Measurements from ENCODE around the gene NDFIP1. TPM values are rescaled to one million over a fixed set of nuclear protein-coding genes. Genes with fewer than 3 reads are reported as not detected.

NDFIP1 gene
- total and polyA plus RNA-seq, 7 experiments from 2014 or later = 53.0 to 136 (median 99.3) TPM

GRCh38 chr5:142095651-142096330 is 12.8 kb upstream of the NDFIP1 start:
- ChIA-PET CTCF (interaction anchor here (0.5 to 3.9 kb wide), 10 partner anchors 9 to 104 kb away, joined by 3 to 20 read pairs (median 4); partner anchors contain the start of genes GNPDA1 and NDFIP1), POLR2A (interaction anchor here (0.7 to 9.3 kb wide), 17 partner anchors 9 to 127 kb away, joined by 3 to 127 read pairs (median 5); partner anchors contain the start of genes GNPDA1, NDFIP1 and RNF14)
- no peaks in the 10 kb centered on the region for H3K27me3 Mint-ChIP-seq
- Histone ChIP-seq H3K27me3 (ENCODE audit: control insufficient read depth in 2 of 2, insufficient read depth in 2 of 2, low read length in 2 of 2) (no peaks in the 10 kb centered on the region), H3K4me1 (ENCODE audit: control insufficient read depth in 2 of 2, insufficient read depth in 2 of 2, low read length in 2 of 2) (peaks cover 22 to 66% of the 10 kb centered on the region in 2 donors), H3K27ac (ENCODE audit: low read depth, low read length) (peak overlapping the region; percentile 88), H3K9me3 (ENCODE audit: control insufficient read depth in 2 of 3, low read length in 3 of 3) (no peaks in the 10 kb centered on the region), H3K4me3 (ENCODE audit: low read length) (peak overlapping the region; percentile 3), H3K36me3 (ENCODE audit: control insufficient read depth in 2 of 3, insufficient read depth in 3 of 3, low read length in 3 of 3) (no peaks in the 10 kb centered on the region)
- H3K4me1 Mint-ChIP-seq = peaks cover 25 to 97% (median 80%) of the 10 kb centered on the region in 7 donors
- peak; percentile 33 to 96 (median 92) for DNase-seq
- ATAC-seq = peak; percentile 97
- H3K4me3 Mint-ChIP-seq = peak overlapping the region; percentile 49 to 85 (median 70)
- H3K36me3 Mint-ChIP-seq = peaks cover 0 to 3% (median 0%) of the 10 kb centered on the region in 5 donors
- intact Hi-C loops (cut with micrococcal nuclease) = loop anchor here (1.0 to 2.0 kb wide), 5 partner anchors 9 to 80 kb away; partner anchors contain the start of gene NDFIP1 (in 2 of the 2)
- H3K9me3 Mint-ChIP-seq = peaks cover 0 to under 1% (median 0%) of the 10 kb centered on the region in 11 donors
- peak overlapping the region; percentile 79 to 100 (median 96) for H3K27ac Mint-ChIP-seq

DNA sequence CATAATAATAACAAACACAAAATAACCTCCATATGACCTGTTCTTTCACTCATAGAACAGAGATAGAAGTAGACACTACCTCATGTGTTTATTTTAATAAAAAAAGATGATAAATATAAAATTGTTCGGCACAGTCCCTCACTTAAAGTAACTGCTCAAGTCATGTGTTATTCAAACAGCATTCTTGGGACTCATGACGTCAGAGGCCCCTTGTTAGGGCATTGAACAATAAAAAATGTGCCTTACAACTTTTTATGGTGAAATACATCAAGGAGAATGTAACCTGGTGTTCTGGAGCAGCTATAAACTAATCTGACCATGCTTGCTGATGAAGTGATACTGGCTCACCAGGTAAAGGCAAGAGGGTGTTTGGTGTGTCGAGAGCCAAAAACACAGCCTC is 12.2 kb upstream of the NDFIP1 start:
- H3K4me1 Mint-ChIP-seq = peaks cover 26 to 97% (median 80%) of the 10 kb centered on the region in 7 donors
- Histone ChIP-seq H3K9me3 (ENCODE audit: control insufficient read depth in 2 of 3, low read length in 3 of 3) (no peaks in the 10 kb centered on the region), H3K27ac (ENCODE audit: low read depth, low read length) (peak overlapping the region; percentile 88), H3K4me1 (ENCODE audit: control insufficient read depth in 2 of 2, insufficient read depth in 2 of 2, low read length in 2 of 2) (peaks cover 22 to 64% of the 10 kb centered on the region in 2 donors), H3K27me3 (ENCODE audit: control insufficient read depth in 2 of 2, insufficient read depth in 2 of 2, low read length in 2 of 2) (no peaks in the 10 kb centered on the region), H3K36me3 (ENCODE audit: control insufficient read depth in 2 of 3, insufficient read depth in 3 of 3, low read length in 3 of 3) (no peaks in the 10 kb centered on the region), H3K4me3 (ENCODE audit: low read length) (no peak overlapping the region)
- H3K9me3 Mint-ChIP-seq = peaks cover 0 to 7% (median 0%) of the 10 kb centered on the region in 11 donors
- peak in 7 of 9 donors; percentile 39 to 78 (median 65) for DNase-seq
- ATAC-seq = peak; percentile 10
- peak overlapping the region in 3 of 10 donors; percentile 32 to 43 (median 36) for H3K4me3 Mint-ChIP-seq
- ChIA-PET CTCF (interaction anchor here (0.5 to 3.9 kb wide), 9 partner anchors 10 to 105 kb away, joined by 3 to 20 read pairs (median 4); partner anchors contain the start of genes GNPDA1 and NDFIP1), POLR2A (interaction anchor here (0.9 to 9.3 kb wide), 15 partner anchors 9 to 127 kb away, joined by 3 to 127 read pairs (median 5); partner anchors contain the start of genes GNPDA1, NDFIP1 and RNF14)
- H3K27me3 Mint-ChIP-seq = no peaks in the 10 kb centered on the region
- intact Hi-C loops (cut with micrococcal nuclease) = no loop called here
- peaks cover 0 to 4% (median 3%) of the 10 kb centered on the region in 5 donors for H3K36me3 Mint-ChIP-seq
- peak overlapping the region in 8 of 9 donors; percentile 89 to 100 (median 96) for H3K27ac Mint-ChIP-seq

DNA sequence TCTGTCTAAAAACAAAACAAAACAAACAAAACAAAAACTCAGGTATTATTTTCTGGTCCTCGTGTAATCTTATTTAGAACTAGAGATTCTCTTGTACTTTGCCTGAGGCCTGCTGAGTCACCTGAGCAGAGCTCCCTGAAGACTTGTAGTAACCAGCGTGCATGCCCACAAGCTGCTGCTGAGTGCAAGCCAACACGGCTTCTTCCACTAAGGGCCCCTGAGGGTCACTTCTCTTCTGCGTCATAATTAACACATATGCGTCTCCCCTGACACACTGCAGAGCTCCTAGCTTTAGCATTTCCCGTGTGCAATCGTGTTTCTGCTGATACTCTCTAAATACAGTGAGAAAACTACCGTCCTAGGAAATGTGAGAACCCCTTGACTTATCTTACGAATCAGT is 10.9 kb upstream of the NDFIP1 start:
- Mint-ChIP-seq H3K27ac (peak overlapping the region; percentile 44 to 100 (median 96)), H3K36me3 (peaks cover 0 to 4% (median 3%) of the 10 kb centered on the region in 5 donors), H3K27me3 (no peaks in the 10 kb centered on the region), H3K4me3 (peak overlapping the region in 8 of 10 donors; percentile 14 to 70 (median 28)), H3K4me1 (peaks cover 29 to 88% (median 75%) of the 10 kb centered on the region in 7 donors), H3K9me3 (peaks cover 0 to 7% (median 0%) of the 10 kb centered on the region in 11 donors)
- peak; percentile 14 for ATAC-seq
- no peaks in the 10 kb centered on the region for H3K9me3 ChIP-seq (ENCODE audit: control insufficient read depth in 2 of 3, low read length in 3 of 3)
- H3K27me3 ChIP-seq (ENCODE audit: control insufficient read depth in 2 of 2, insufficient read depth in 2 of 2, low read length in 2 of 2) = no peaks in the 10 kb centered on the region
- POLR2A ChIA-PET = interaction anchor here (0.6 to 9.3 kb wide), 5 partner anchors 12 to 414 kb away, joined by 3 to 127 read pairs (median 3); partner anchors contain the start of gene NDFIP1
- no peak overlapping the region for H3K4me3 ChIP-seq (ENCODE audit: low read length)
- CTCF ChIA-PET = interaction anchor here (0.6 to 1.2 kb wide), 3 partner anchors 10 to 95 kb away, joined by 4 to 5 read pairs (median 4); no protein-coding TSS in a partner anchor
- H3K36me3 ChIP-seq (ENCODE audit: control insufficient read depth in 2 of 3, insufficient read depth in 3 of 3, low read length in 3 of 3) = no peaks in the 10 kb centered on the region
- peak overlapping the region; percentile 88 for H3K27ac ChIP-seq (ENCODE audit: low read depth, low read length)
- H3K4me1 ChIP-seq (ENCODE audit: control insufficient read depth in 2 of 2, insufficient read depth in 2 of 2, low read length in 2 of 2) = peaks cover 22 to 55% of the 10 kb centered on the region in 2 donors
- DNase-seq = peak in 7 of 9 donors; percentile 43 to 66 (median 57)
- intact Hi-C loops (cut with micrococcal nuclease) = no loop called here

DNA sequence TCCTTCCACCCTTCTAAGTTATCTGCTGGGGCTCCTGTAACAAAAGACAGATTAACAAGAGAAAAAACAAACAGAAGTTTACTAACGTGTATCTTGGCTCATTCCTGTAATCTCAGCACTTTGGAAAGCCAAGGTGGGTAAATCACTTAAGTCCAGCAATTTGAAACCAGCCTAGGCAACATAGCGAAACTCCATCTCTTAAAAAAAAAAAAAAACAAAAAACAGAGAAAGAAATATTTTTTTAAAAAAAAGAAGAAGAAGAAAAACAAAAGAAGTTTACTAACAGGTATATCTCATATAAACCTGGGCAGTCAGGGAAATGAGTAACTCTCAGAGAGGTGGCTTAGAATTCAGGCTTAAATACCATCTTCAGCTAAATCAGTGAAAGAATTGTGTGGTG is 10.3 kb upstream of the NDFIP1 start:
- H3K36me3 Mint-ChIP-seq = peaks cover 0 to 5% (median 4%) of the 10 kb centered on the region in 5 donors
- Histone ChIP-seq H3K27ac (ENCODE audit: low read depth, low read length) (peak overlapping the region; percentile 88), H3K36me3 (ENCODE audit: control insufficient read depth in 2 of 3, insufficient read depth in 3 of 3, low read length in 3 of 3) (no peaks in the 10 kb centered on the region), H3K4me3 (ENCODE audit: low read length) (no peak overlapping the region), H3K4me1 (ENCODE audit: control insufficient read depth in 2 of 2, insufficient read depth in 2 of 2, low read length in 2 of 2) (peaks cover 22 to 52% of the 10 kb centered on the region in 2 donors), H3K9me3 (ENCODE audit: control insufficient read depth in 2 of 3, low read length in 3 of 3) (no peaks in the 10 kb centered on the region), H3K27me3 (ENCODE audit: control insufficient read depth in 2 of 2, insufficient read depth in 2 of 2, low read length in 2 of 2) (no peaks in the 10 kb centered on the region)
- DNase-seq = peak in 1 of 9 donors; percentile 38
- no peaks in the 10 kb centered on the region for H3K27me3 Mint-ChIP-seq
- peaks cover 0 to 7% (median 0%) of the 10 kb centered on the region in 11 donors for H3K9me3 Mint-ChIP-seq
- H3K4me3 Mint-ChIP-seq = peak overlapping the region in 8 of 10 donors; percentile 14 to 70 (median 28)
- ATAC-seq = no peak
- intact Hi-C loops (cut with micrococcal nuclease) = no loop called here
- CTCF ChIA-PET = interaction anchor here (0.6 to 1.2 kb wide), 4 partner anchors 9 to 95 kb away, joined by 3 to 5 read pairs (median 4); no protein-coding TSS in a partner anchor
- H3K27ac Mint-ChIP-seq = peak overlapping the region; percentile 44 to 100 (median 96)
- POLR2A ChIA-PET = interaction anchor here (0.9 to 9.3 kb wide), 4 partner anchors 11 to 415 kb away, joined by 3 to 127 read pairs (median 4); partner anchors contain the start of gene NDFIP1
- peaks cover 32 to 90% (median 80%) of the 10 kb centered on the region in 7 donors for H3K4me1 Mint-ChIP-seq

GRCh38 chr5:142098931-142099330 is 9.6 kb upstream of the NDFIP1 start:
- Mint-ChIP-seq H3K27ac (peak overlapping the region in 8 of 9 donors; percentile 84 to 100 (median 96)), H3K4me3 (peak overlapping the region in 3 of 10 donors; percentile 4 to 65 (median 30)), H3K27me3 (no peaks in the 10 kb centered on the region), H3K36me3 (peaks cover 0 to 5% (median 4%) of the 10 kb centered on the region in 5 donors), H3K4me1 (peaks cover 30 to 89% (median 75%) of the 10 kb centered on the region in 7 donors), H3K9me3 (peaks cover 0 to 7% (median 0%) of the 10 kb centered on the region in 11 donors)
- no peaks in the 10 kb centered on the region for H3K36me3 ChIP-seq (ENCODE audit: control insufficient read depth in 2 of 3, insufficient read depth in 3 of 3, low read length in 3 of 3)
- POLR2A ChIA-PET = interaction anchor here (9.3 kb wide), 1 partner anchor 11 kb away, joined by 127 read pairs; the partner anchor contains the start of gene NDFIP1
- H3K27me3 ChIP-seq (ENCODE audit: control insufficient read depth in 2 of 2, insufficient read depth in 2 of 2, low read length in 2 of 2) = no peaks in the 10 kb centered on the region
- no peak for ATAC-seq
- H3K9me3 ChIP-seq (ENCODE audit: control insufficient read depth in 2 of 3, low read length in 3 of 3) = no peaks in the 10 kb centered on the region
- CTCF ChIA-PET = interaction anchor here (1.0 kb wide), 1 partner anchor 8 kb away, joined by 3 read pairs; no protein-coding TSS in a partner anchor
- no peak for DNase-seq
- peaks cover 21 to 50% of the 10 kb centered on the region in 2 donors for H3K4me1 ChIP-seq (ENCODE audit: control insufficient read depth in 2 of 2, insufficient read depth in 2 of 2, low read length in 2 of 2)
- H3K4me3 ChIP-seq (ENCODE audit: low read length) = no peak overlapping the region
- intact Hi-C loops (cut with micrococcal nuclease) = no loop called here
- H3K27ac ChIP-seq (ENCODE audit: low read depth, low read length) = peak overlapping the region; percentile 88

DNA sequence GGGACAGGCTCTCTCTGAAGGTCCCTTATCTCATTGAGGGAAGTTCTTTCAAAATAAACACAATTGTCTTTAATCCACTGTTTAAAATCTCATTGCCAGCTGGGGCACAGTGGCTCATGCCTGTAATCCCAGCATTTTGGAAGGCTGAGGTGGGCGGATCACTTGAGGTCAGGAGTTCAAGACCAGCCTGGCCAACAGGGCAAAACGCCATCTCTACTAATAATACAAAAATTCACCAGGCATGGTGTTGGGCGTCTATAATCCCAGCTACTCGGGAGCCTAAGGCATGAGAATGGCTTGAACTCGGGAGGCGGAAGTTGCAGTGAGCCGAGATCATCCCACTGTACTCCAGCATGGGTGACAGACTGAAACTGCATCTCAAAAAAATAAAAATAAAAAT is 8.3 kb upstream of the NDFIP1 start:
- no peaks in the 10 kb centered on the region for H3K27me3 ChIP-seq (ENCODE audit: control insufficient read depth in 2 of 2, insufficient read depth in 2 of 2, low read length in 2 of 2)
- no peak overlapping the region for H3K4me3 ChIP-seq (ENCODE audit: low read length)
- ATAC-seq = no peak
- no peaks in the 10 kb centered on the region for H3K36me3 ChIP-seq (ENCODE audit: control insufficient read depth in 2 of 3, insufficient read depth in 3 of 3, low read length in 3 of 3)
- peaks cover 18 to 47% of the 10 kb centered on the region in 2 donors for H3K4me1 ChIP-seq (ENCODE audit: control insufficient read depth in 2 of 2, insufficient read depth in 2 of 2, low read length in 2 of 2)
- intact Hi-C loops (cut with micrococcal nuclease) = loop anchor here in 1 of 2 donors (10.0 kb wide), 1 partner anchor 1696 kb away; the partner anchor contains the start of gene ANKHD1
- DNase-seq = no peak
- ChIA-PET CTCF (no interaction called here), POLR2A (interaction anchor here (1.3 to 9.3 kb wide), 2 partner anchors 9 to 15 kb away, joined by 3 to 127 read pairs; partner anchors contain the start of gene NDFIP1)
- H3K4me1 Mint-ChIP-seq = peaks cover 25 to 84% (median 72%) of the 10 kb centered on the region in 7 donors
- H3K36me3 Mint-ChIP-seq = peaks cover 0 to 5% (median 4%) of the 10 kb centered on the region in 5 donors
- no peak overlapping the region for H3K4me3 Mint-ChIP-seq
- H3K9me3 ChIP-seq (ENCODE audit: control insufficient read depth in 2 of 3, low read length in 3 of 3) = no peaks in the 10 kb centered on the region
- H3K27ac ChIP-seq (ENCODE audit: low read depth, low read length) = no peak overlapping the region
- H3K9me3 Mint-ChIP-seq = peaks cover 0 to 7% (median 0%) of the 10 kb centered on the region in 11 donors
- H3K27ac Mint-ChIP-seq = peak overlapping the region in 6 of 9 donors; percentile 83 to 98 (median 92)
- H3K27me3 Mint-ChIP-seq = no peaks in the 10 kb centered on the region
